GM19025 (cell line): ENCODE data around the gene FKBP4.
"Not testable (repeated sequence)": the region's sequence is repeated elsewhere in the genome, so short reads cannot be mapped to it uniquely, and the experiment has no call there.

Experiments used
- ATAC-seq: cut with Tn5 transposase; IDR thresholded peaks from one replicate; pipeline ENCODE4 v1.9.1; 2021; ENCODE audit warnings: mild to moderate bottlenecking, low read depth, moderate library complexity; ENCODE audit not compliant: unreplicated experiment

FKBP4 gene, protein sequence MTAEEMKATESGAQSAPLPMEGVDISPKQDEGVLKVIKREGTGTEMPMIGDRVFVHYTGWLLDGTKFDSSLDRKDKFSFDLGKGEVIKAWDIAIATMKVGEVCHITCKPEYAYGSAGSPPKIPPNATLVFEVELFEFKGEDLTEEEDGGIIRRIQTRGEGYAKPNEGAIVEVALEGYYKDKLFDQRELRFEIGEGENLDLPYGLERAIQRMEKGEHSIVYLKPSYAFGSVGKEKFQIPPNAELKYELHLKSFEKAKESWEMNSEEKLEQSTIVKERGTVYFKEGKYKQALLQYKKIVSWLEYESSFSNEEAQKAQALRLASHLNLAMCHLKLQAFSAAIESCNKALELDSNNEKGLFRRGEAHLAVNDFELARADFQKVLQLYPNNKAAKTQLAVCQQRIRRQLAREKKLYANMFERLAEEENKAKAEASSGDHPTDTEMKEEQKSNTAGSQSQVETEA

DNA sequence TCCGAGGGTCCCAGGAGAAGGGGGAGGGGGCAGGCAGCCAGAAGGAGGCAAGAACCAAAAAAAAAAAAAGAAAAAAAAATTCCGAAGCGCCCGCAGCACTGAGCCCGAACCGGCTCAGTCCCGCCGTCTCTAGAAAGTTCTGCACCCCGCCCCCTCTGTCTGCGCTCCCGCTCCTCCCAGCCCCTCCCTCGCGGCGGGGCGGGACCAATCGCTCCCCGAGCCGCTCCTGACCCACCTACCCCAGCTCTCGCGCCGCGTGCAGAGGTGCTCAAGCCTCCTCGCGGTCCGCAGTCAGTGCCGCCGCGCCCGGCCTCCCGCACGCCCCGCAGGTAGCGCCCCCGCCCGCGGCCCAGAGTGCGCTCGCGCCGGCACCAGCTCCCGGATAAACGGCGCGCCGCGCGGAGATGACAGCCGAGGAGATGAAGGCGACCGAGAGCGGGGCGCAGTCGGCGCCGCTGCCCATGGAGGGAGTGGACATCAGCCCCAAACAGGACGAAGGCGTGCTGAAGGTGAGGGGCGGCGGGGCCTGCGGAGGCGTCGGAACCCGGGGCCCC, at the start of gene FKBP4:
FKBP4 (plus strand) TSS at position 235 of the 554 bp plus-strand sequence; CDS start at position 405, 170 bp downstream.
- ATAC-seq, result peak; percentile 68

DNA sequence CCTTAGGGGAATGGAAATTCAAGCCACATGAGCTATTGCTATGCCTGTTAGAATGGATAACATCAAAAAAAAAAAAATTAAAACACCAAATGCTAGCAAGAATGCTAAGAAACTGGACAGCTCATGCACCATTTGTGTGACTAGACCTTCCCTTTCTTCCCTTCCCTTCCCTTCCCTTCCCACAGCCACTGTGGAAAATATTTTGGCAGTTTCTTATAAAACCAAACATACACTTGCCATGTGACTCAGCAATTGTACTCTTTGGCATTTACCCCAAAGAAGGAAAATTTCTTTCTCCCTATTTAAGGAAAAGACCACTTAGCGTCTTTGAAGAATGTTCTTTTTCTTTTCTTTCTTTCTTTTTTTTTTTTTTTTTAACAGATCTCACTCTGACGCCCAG, 49.1 kb upstream of the FKBP4 start:
- no peak for ATAC-seq

- ATAC-seq, result no peak
Observed at GRCh38 chr12:2749580-2749979, 45.2 kb upstream of the FKBP4 start.

GRCh38 chr12:2750185-2750584, 44.6 kb upstream of the FKBP4 start:
- ATAC-seq, result no peak

DNA sequence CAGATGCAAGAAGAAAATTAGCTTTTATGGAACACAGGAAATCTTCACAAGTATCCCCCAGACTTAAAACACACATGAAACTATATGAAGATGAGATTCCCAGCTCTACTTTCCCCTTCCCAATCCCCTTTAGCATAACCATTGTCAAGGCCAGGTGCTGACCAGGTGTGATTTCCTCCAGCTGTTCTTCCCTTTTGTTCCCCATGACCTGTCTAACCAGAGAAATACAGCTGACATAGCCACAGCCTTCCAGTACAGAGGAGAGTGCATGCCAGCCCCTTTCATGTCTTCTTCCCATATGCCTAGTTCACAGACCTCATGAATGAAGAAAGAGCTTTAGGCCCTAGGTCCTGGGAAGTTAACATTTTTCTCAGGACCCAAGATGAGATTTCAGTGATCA, 43.5 kb upstream of the FKBP4 start:
- no peak for ATAC-seq

- ATAC-seq, result no peak
Observed at GRCh38 chr12:2751686-2752085, 43.1 kb upstream of the FKBP4 start.

GRCh38 chr12:2752676-2753371, 41.9 kb upstream of the FKBP4 start:
- no peak for ATAC-seq

DNA sequence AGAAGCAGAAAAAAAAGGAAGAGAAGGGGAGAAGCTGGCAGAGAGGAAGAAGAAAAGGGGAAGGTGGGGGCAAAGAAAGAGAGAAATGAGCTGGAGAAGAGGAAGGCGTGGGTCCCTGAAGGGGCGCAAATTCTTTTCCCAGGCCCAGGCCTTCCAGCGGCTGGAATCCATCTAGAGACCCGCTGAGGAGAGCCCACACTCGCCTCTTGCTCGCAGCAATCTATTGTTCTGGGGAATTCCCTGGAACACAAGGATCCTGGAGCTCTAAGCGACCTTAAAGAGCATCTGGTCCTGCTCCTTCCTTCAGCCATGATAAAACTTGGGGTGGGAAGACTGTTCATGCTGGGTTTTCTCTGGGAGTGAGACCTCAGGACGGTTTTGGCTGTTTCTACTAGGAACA, 41.2 kb upstream of the FKBP4 start:
- no peak for ATAC-seq

DNA sequence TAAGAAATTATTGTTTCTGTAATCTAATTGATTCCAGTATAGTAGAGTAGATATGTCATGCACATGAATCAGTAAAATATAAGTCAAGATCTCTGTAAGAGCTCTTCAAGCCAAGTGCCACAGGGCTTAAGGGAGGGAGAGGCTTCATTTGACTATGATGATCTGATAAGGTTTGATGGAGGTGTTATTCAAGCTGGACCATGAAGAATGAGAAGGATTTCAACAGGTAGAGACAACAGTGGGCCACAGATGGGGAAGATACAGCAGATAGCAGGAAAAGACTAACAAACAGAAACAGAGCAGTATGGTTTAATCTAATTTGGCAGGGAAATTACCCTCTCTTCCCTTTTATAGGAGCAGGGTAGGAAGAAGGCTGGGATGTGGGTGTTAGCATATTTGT, 40.6 kb upstream of the FKBP4 start:
- ATAC-seq, result no peak

DNA sequence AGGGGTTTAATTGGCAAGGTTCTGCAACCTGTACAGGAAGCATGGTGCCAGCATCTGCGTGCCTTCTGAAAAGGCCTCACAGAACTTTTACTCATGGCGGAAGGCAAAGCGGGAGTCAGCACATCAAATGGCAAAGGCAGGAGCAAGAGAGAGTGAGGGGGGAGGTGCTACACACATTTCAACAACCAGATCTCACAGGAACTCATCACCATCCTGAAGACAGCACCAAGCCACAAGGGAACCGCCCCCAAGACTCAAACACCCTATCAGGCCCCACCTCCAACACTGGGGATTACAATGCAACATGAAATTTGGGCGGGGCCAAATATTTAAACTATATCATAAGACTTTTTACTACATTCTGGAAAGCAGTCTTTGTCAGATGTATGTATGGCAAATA, 38.0 kb upstream of the FKBP4 start:
- no peak for ATAC-seq

- no peak for ATAC-seq
Observed at GRCh38 chr12:2759733-2760132, 35.0 kb upstream of the FKBP4 start.

DNA sequence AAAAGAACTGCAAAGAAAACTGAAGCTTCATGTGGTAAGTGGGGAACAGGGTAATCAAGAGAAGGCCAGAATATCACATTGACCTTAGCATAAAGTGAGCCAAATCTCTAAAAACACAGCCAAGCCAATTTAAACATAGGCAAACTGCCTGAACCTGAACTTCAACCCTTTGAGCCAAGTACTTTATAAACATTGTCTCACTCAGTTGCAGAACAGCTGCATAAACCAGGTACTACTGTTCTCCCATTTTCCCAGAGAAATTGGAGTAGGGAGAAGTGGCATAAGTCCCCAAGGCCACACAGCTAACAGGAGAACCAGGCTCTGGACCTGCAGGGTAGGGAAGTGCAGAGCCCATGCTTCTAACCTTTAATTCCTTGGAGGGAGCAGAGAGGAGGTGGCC, 30.4 kb upstream of the FKBP4 start:
- ATAC-seq, result no peak

GRCh38 chr12:2765052-2765451, 29.7 kb upstream of the FKBP4 start:
- ATAC-seq, result no peak

DNA sequence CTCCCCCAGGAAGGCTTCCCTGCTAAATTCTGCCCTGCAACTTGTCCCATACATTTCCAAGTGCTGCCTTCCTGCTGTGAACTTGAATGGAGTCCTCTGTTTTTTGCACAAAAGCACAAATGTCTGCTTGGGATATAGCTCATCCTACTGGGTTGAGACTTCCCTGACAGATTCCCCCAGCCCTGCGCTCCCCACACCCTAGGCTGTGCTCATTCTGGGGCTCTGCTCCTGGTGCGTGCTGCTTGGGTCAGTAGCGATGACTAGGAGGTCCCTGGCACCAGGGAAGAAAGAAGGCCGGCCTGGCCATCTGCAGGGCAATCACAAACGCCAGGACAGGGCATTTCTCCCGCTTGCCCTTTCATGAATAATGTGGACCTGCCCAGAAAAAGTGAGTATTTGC, 29.2 kb upstream of the FKBP4 start:
- ATAC-seq, result no peak

DNA sequence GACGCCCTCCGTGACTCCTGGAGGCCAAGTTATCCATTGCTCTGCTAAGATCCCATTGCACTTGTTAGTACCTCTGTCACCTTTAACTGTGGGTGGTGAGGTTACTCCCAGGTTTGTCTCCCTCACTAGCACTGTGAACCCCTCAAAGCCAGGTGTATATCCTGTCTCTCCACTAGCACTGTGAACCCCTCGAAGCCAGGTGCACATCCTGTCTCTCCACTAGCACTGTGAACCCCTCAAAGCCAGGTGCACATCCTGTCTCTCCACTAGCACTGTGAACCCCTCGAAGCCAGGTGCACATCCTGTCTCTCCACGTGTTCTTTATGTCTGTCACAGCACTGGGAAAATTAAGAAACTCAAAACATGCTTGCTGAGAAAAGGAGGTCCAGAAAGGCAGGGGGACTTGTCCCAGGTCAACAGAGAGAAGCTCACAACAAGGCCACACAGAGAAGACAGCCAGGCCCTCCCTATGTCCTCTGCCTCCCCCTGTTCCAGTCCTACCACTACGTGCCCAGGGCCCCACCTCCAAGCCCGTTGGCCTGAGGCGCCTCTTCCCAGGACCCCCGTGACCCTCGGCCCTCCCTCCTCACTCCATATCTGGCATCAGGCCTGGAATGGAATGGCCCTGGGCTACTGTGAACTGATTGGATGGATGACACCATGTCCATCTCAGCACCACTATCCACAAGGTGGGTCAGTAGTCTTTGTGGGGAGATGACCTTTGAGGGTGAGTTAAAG, 26.4 kb upstream of the FKBP4 start:
- no peak for ATAC-seq

- ATAC-seq, result no peak
Observed at GRCh38 chr12:2769866-2770533, 24.8 kb upstream of the FKBP4 start.

DNA sequence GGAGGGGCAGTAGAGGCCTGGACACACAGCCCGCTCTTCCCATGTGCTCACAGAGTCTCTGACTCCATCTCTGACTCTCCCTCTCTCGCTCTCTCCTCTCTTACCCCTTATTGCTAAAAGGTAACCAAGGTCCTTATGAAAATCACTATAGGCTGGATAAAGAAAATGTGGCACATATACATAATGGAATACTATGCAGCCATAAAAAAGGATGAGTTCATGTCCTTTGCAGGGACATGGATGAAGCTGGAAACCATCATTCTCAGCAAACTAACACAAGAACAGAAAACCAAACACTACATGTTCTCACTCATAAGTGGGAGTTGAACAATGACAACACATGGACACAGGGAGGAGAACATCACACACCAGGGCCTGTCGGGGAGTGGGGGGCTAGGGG, 24.2 kb upstream of the FKBP4 start:
- ATAC-seq, result not testable (repeated sequence)

DNA sequence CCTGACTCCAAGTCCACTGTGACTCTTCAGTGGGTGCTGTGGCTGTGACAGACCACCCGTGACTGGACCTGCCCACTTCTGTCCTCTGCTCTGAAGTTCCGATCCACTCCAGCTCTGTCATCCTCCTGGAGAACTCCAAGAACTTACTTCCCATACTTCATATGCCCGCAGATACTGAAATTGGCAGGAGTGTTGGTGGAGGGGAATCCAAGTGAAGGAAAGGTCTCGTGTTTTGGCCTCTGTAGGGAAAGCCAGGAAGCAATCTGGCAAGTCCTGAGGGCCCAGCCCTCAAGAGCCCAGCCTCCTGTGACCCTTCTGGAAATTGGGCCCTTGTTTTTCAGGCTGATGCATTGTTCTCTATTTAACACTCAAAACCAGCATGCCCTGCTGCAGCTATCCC, 22.4 kb upstream of the FKBP4 start:
- no peak for ATAC-seq

DNA sequence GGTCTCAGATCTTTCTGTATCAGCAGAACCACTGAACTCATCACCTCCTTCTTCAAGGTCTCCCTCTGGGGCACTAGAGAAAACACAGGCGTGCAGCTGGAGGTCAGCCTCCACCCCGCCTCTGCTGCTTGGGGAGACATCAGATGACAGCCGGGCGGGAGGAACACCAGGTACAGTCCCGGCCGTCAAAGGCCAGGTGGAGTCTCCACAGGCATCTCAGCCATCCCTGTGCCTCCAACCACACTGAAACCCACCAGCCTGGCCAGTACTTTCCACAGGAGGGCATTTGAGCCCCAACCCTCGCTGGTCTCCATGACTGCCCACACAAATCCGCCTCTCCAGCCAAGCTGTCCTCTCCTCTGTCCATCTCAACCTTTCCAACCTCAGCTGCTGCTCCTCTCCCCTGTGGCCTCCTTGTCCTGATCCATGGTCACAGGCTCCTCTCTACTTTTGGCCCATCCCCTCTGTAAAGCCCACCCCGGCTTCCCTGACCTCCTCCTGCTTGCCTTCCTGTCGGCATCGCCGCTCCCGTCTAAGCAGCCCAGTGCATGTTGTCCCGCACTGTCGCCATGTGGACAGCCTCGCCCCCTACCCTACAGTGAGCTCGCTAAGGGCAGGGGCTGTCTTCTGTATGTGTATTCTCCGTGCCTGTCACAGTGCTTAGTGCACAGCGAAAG, 21.4 kb upstream of the FKBP4 start:
- no peak for ATAC-seq

DNA sequence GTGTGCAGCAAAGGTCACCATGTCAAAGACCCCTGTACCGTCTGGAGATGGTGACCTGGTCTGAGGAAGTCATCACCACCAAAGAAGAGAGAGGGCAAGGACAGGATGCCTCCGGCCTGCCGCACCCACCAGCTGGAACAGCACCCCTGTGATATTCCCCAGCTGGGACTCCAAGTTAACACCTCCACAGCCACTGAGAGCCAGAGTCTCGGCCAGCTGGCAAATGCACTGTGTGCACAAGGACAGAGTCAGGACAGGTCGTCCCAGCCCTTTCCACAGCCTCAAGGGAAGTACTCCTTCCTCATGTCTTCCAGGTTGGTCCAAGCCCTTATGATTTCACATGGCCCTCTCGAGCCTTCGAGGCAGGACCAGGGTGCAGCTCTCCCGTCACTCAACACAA, 19.3 kb upstream of the FKBP4 start:
- no peak for ATAC-seq
